ENCODE measurements around the gene CYSRT1.

The CYSRT1 gene

GRCh38 chr9:137190315-137190856, 34.6 kb upstream of the CYSRT1 start:
- DNase-seq (ENCODE audit: low spot score), result no peak

GRCh38 chr9:137191245-137191644, 33.7 kb upstream of the CYSRT1 start:
- no peak for DNase-seq (ENCODE audit: low spot score)

- DNase-seq (ENCODE audit: low spot score), result peak; percentile 84
Observed at GRCh38 chr9:137191691-137192447, 33.1 kb upstream of the CYSRT1 start.

DNA sequence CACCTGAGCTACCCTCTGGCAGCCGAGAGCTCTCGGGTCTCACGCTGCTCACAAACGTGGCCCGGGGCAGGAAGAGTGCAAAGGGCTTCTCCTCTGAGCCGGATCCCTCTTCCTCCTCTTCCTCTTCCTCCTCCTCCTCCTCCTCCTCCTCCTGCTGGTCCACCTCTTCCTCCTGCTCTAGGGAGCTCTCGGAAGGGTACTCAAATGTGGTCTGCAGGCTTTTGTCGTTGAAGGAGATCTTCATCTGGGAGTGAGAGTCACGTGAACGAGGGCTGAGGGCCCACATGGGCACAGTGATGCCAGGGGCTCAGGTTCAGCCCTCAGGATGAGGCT, 32.6 kb upstream of the CYSRT1 start:
- no peak for DNase-seq (ENCODE audit: low spot score)

GRCh38 chr9:137192859-137193258, 32.1 kb upstream of the CYSRT1 start:
- DNase-seq (ENCODE audit: low spot score), result no peak

DNA sequence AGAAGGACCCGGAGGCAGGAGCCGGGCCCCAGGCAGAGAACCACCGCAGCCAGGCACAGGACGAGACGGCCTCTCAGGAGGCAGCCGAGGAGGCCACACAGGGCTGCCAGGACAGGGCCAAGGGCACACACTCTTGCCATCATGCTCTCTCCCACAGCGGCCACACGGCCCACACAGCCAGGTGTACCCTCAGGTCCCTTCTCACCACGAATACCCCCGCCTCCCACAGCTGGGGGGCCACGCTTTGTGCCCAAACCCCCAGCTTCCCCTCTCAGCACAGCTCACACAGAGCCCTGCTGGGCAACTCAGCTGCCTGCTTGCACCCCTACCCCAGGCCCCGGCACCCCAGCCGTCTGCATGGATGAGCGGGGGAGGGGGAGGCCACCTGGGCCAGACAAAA, 31.2 kb upstream of the CYSRT1 start:
- no peak for DNase-seq (ENCODE audit: low spot score)

GRCh38 chr9:137194388-137194787, 30.6 kb upstream of the CYSRT1 start:
- DNase-seq (ENCODE audit: low spot score), result peak; percentile 93

DNA sequence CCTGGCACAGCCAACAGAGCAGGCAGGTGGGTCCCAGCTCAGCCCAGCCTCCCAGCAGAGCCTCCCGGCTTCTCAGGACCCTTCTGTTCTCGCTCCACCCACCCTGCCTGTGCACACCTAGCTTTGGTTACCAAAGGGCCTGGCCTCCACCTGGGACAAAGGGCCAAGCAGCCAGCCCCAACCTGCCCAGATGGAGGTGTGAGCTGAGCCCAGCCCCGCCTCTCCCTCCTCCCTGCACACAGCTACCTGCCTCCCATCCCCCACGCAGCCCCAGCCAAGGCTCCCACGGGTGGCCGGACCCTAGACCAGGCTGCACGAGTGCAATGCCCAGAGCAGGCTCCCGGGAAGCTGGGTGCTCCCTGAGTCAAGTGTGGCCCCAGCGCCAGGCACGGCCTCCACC, 30.1 kb upstream of the CYSRT1 start:
- DNase-seq (ENCODE audit: low spot score), result no peak

GRCh38 chr9:137195525-137196220, 29.3 kb upstream of the CYSRT1 start:
- DNase-seq (ENCODE audit: low spot score), result no peak

- no peak for DNase-seq (ENCODE audit: low spot score)
Observed at GRCh38 chr9:137198051-137198901, 26.7 kb upstream of the CYSRT1 start.

- DNase-seq (ENCODE audit: low spot score), result no peak
Observed at GRCh38 chr9:137198902-137199283, 26.1 kb upstream of the CYSRT1 start.

- no peak for DNase-seq (ENCODE audit: low spot score)
Observed at GRCh38 chr9:137199411-137200121, 25.4 kb upstream of the CYSRT1 start.

DNA sequence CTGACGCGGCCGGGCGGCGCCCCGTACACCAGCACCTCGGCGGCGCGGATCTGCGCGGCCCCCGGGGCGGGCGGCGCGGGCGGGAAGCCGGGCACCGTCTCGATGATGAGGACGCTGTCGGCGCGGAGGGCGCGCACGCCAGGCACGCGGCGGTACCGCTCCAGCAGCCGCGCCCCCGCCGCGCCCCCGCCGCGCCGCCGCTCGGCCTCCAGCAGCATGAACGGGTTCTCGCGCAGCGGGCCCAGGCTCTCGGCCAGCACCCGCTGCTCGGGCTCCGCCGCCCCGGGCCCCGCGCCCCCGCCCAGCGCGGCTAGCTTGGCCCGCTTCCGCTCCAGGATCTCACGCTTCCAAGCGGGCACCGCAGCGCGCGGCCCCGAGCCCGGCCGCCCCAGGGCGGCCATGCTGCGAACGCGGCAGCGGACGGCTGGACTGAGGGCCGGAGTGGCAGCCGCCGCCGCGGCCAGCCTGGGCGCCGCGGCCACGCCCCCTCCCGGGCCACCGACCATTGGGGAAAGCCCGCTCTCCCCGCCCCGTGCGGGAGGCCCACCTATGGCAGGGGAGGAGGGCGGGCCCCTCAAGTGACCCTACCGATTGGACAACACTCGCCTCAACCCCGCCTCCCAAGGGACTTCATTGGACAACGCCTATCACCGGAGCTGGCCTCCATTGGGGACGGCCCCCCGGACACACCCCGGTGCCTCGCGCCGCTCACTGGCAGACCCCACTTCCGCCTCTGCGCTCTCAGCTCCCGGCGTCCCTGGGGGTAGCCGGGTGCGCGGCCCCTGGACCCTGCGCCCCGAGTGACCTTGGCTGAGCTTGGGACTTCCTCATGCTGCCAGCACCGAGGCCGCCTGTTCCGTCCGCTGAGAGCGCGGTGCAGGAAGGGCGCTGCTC, 24.4 kb upstream of the CYSRT1 start, which contains the start of gene TPRN:
Gene TPRN (minus strand): TSS at position 431 of the 894 bp plus-strand sequence. CDS start 30 bp downstream, at position 401.
- peak; percentile 99 for DNase-seq (ENCODE audit: low spot score)

DNA sequence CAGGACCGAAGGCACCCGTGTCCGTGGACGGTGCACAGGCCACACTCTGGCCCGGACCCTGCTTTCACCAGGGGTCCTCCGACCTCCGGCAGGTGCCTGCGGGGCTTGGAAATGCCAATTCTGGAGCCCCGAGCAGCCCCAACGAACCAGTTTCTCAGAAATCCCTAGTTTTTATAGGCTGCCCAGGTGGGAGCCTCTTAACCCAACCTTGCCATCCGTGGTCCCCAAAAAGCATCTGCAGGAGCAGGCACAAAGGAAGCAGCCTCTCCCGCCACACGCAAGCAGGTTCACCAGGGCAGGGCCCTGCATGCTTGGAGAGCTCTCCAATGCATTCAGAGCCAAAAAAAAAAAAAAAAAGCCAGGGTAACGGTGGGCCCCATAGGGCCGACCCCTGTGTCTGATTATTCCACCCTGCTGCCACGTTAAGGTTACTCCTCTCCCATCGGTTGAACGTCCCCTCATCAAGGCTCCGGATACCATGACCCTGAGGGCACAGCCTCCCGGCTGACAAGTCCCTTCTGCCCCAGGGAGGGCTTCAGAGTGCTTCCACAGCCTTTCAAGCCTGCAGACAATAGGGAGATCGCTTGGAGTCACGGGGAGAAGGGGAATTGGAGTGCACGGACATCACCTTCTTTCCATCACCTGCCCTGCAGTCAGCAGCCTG, 23.6 kb upstream of the CYSRT1 start:
- DNase-seq (ENCODE audit: low spot score), result no peak

DNA sequence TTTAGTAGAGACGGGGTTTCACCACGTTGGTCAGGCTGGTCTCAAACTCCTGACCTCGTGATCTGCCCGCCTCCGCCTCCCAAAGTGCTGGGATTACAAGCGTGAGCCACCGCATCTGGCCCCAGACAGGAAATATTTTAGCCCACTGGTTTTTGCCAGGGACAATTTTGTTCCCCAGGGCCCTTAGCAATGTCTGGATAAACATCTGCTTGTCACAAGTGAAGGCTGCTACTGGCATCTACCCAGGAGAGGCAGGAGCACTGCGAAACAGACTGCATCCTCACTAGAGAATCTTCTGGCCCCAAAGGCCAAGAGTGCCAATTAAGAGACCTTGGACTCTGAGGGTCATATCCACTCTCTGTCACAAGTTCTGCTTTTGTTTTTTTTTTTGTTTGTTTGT, 22.0 kb upstream of the CYSRT1 start:
- no peak for DNase-seq (ENCODE audit: low spot score)

- no peak for DNase-seq (ENCODE audit: low spot score)
Observed at GRCh38 chr9:137204731-137205125, 20.2 kb upstream of the CYSRT1 start.

DNA sequence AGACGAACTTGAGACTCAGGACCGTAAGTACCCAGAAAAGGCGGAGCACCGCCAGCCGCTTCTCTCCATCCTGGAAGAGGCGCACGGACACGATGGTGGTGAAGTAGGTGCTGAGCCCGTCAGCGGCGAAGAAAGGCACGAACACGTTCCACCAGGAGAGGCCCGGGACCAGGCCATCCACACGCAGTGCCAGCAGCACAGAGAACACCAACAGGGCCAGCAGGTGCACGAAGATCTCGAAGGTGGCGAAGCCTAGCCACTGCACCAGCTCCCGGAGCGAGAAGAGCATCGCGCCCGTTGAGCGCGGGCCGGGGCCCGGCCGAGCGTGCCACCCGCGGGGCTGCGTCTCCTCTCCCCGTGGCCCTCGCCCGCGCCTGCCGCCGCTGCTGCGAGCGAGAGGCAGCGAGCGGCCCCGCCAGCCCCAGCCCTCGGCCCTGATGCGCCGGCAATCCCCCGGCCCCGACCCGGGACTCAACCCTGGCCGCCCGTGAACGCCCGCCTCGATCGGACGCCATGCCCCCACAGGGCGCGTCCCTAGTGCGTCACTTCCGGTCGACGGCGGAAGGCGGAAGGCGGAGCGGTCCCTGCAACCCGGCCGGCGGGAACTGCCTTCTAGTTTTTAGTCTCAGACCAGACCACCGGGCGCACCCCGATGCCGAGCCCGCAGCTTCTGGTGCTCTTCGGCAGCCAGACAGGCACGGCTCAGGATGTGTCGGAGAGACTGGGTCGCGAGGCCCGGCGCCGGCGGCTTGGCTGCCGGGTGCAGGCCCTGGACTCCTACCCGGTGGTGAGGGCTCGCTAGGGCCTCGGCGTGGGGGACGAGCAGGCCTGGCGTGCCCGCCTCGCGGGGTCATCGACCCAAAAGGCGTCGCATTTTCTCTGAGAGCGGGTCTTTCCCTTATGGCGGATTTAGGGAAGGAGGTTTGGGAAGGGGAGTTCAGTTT, 19.6 kb upstream of the CYSRT1 start, which contains the start of the genes NDOR1 and TMEM203:
Gene NDOR1 (plus strand): TSS at position 575 of the 944 bp plus-strand sequence. CDS start 78 bp downstream, at position 653.
Gene TMEM203 (minus strand): TSS at position 523 of the 944 bp plus-strand sequence. CDS start 234 bp downstream, at position 289.
- DNase-seq (ENCODE audit: low spot score), result peak; percentile 94

DNA sequence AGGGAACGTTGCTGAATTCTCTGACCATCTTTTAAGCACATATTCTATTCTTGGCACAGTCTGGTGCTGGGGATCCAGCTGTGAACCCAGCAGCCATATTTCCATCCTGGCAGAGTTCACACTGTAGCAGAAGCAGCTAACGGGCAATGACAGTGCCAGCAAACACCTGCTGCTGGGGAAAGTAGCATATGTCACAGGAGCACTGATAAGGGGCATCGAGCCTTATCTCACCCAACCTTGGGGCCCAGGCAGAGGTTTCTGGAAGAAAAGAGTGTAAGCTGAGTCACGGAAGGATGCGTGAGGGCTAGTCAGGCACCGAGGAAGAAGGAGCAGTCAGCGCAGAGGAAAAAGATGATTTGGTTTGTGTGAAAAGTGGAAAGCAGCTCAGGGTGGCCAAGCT, 18.4 kb upstream of the CYSRT1 start:
- no peak for DNase-seq (ENCODE audit: low spot score)

DNA sequence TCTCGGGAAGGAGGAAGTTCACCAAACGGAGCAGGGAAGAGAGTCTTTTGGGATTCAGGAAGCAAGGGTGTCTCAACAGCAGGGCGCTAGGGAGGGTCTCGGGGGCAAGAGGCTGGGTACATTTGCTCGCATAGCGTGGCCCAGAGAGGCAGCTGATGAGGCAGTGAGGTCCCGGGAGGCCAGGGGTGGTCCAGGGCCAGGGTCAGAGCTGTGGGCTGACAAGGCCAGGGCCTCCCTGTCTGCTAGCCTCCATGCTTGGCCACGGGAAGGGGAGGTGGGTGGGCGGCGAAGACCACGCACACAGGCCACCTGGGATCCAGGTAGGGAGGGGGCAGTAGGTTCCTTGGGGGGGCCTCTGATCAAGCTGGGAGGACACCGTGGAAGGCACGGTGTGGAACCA, 13.4 kb upstream of the CYSRT1 start:
- no peak for DNase-seq (ENCODE audit: low spot score)

All from Ammon's horn (tissue), 1 donor.